PC-3 (cell line): Measurements from ENCODE around the gene ZNF366. TPM values are rescaled to one million over a fixed set of nuclear protein-coding genes. Genes with fewer than 3 reads are reported as not detected.

Source experiments
- ATAC-seq: fragments of 200-7000 bp; cut with Tn5 transposase; 2 replicates; pipeline ENCODE4 v1.9.1; 2020; ENCODE audit warnings: mild to moderate bottlenecking, moderate library complexity
- BruUV-seq: library from RNA; stranded (reverse); fragments of 400-500 nt; replicated peaks from 2 replicates; lab custom pipeline; 2021; lab: Mats Ljungman, UMichigan
- CTCF ChIA-PET: fragments of 300-600 bp; sonication (Branson Sonifier 250); formaldehyde crosslinking; loops from one replicate; lab custom pipeline; 2022; ENCODE audit warnings: antibody characterized with exemption; lab: Charles Lee
- POLR2A ChIA-PET: fragments of 300-600 bp; sonication (Branson Sonifier 250); formaldehyde crosslinking; loops from one replicate; lab custom pipeline; 2022; ENCODE audit warnings: antibody characterized with exemption; ENCODE audit not compliant: unreplicated experiment; lab: Charles Lee
- DNase-seq: peaks from one replicate; pipeline ENCODE4 v3.0.0-alpha.2; 2015
- H2AFZ ChIP-seq: fragments of 300-600 bp; sonication (generic); 2 replicates; pipeline ENCODE4 v1.6.0; 2016; ENCODE audit warnings: antibody characterized with exemption, low read length
- H3F3A ChIP-seq: fragments of 300-600 bp; sonication (generic); one replicate; pipeline ENCODE4 v1.6.0; 2017; ENCODE audit warnings: antibody characterized with exemption, low read length, control low read depth, mild to moderate bottlenecking; ENCODE audit not compliant: unreplicated experiment
- H3K27ac ChIP-seq: fragments of 300-600 bp; sonication (generic); 2 replicates; pipeline ENCODE4 v1.5.1; 2016; ENCODE audit warnings: mild to moderate bottlenecking, low read length
- H3K27me3 ChIP-seq: fragments of 300-600 bp; sonication (generic); 2 replicates; pipeline ENCODE4 v1.6.1; 2016; ENCODE audit warnings: low read length, mixed read lengths
- H3K36me3 ChIP-seq: fragments of 300-600 bp; sonication (generic); 2 replicates; pipeline ENCODE4 v1.6.1; 2016; ENCODE audit warnings: low read depth, mixed run types, low read length, mixed read lengths
- H3K4me1 ChIP-seq: fragments of 300-600 bp; sonication (generic); 2 replicates; pipeline ENCODE4 v1.5.1; 2016; ENCODE audit warnings: low read length; ENCODE audit not compliant: insufficient read depth
- H3K4me2 ChIP-seq: fragments of 300-600 bp; sonication (generic); 2 replicates; pipeline ENCODE4 v1.6.0; 2016; ENCODE audit warnings: low read length
- H3K4me3 ChIP-seq: fragments of 300-600 bp; sonication (generic); 2 replicates; pipeline ENCODE4 v1.5.1; 2016; ENCODE audit warnings: mild to moderate bottlenecking, low read length, mixed read lengths
- H3K79me2 ChIP-seq: fragments of 300-600 bp; sonication (generic); 2 replicates; pipeline ENCODE4 v1.6.1; 2017; ENCODE audit warnings: low read length, mixed read lengths
- H3K9ac ChIP-seq: fragments of 300-600 bp; sonication (generic); 2 replicates; pipeline ENCODE4 v1.6.0; 2016; ENCODE audit warnings: mild to moderate bottlenecking, low read length
- H3K9me2 ChIP-seq: fragments of 300-600 bp; sonication (generic); replicated peaks from 2 replicates; pipeline ENCODE4 v1.6.1; 2016; ENCODE audit warnings: mixed run types, low read length, mixed read lengths
- H3K9me3 ChIP-seq: fragments of 300-600 bp; sonication (generic); 2 replicates; pipeline ENCODE4 v1.6.1; 2016; ENCODE audit warnings: low read length, mixed read lengths
- H4K20me1 ChIP-seq: fragments of 300-600 bp; sonication (generic); 2 replicates; pipeline ENCODE4 v1.6.1; 2016; ENCODE audit warnings: low read length, mixed read lengths
- EZH2 ChIP-seq: fragments of 300-600 bp; sonication (generic); IDR thresholded peaks from one replicate; pipeline ENCODE4 v1.6.1; 2017; ENCODE audit warnings: antibody characterized with exemption, mild to moderate bottlenecking, low read length; ENCODE audit not compliant: unreplicated experiment
- EZH2phosphoT487 ChIP-seq: fragments of 300-600 bp; sonication (generic); IDR thresholded peaks from 2 replicates; pipeline ENCODE4 v1.6.1; 2018; ENCODE audit warnings: mild to moderate bottlenecking, antibody characterized with exemption, low read length, borderline replicate concordance
- intact Hi-C: fragments of 100-400 bp; cut with micrococcal nuclease; formaldehyde crosslinking; loops from 2 replicates; pipeline ENCODE4 v1.9.0; 2023
- total RNA-seq: library from RNA; depleted of rRNA; stranded (reverse); fragments of >200 nt; gene quantifications from 2 replicates; pipeline ENCODE4 v1.2.3, GENCODE V29; 2014
- TF ChIP-seq, protein P1 (sequence below): fragments of 300-600 bp; sonication (generic); conservative IDR thresholded peaks from 2 replicates; pipeline ENCODE4 v1.5.1; 2017; ENCODE audit warnings: antibody characterized with exemption, low read depth, mild to moderate bottlenecking, low read length

ZNF366 gene
- total RNA-seq, 1 experiment from 2014 or later, result not detected

DNA sequence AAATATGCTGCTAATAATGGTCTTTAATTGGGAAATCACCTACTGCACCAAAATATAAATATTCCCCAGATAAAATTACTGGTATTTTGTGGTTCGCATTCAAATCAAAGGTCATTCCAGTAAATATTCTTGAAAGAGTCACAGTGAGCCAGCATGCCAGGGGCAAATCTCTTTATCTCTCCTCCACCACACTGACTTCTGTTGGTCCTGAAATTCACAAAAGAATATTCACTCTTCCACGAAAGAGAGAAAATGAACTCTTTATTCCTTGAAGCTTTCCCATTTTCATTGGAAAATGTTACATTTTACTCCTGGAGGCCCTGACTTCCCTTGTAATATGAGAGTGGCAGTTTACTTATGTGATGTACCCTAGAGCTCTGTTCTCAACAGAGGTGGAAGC, 39.7 kb downstream of the ZNF366 start:
- H3K9me3 ChIP-seq, result no peaks in the 10 kb centered on the region
- intact Hi-C loops, result loop anchor here (5.0 kb wide), 1 partner anchor 45 kb away; no protein-coding TSS in a partner anchor
- no peaks in the 10 kb centered on the region for H3K27me3 ChIP-seq
- no TSS peak for BruUV-seq
- peak overlapping the region; percentile 74 for H3K4me2 ChIP-seq
- TF ChIP-seq EZH2 (no peak), EZH2phosphoT487 (no peak)
- TF ChIP-seq, protein P1, sequence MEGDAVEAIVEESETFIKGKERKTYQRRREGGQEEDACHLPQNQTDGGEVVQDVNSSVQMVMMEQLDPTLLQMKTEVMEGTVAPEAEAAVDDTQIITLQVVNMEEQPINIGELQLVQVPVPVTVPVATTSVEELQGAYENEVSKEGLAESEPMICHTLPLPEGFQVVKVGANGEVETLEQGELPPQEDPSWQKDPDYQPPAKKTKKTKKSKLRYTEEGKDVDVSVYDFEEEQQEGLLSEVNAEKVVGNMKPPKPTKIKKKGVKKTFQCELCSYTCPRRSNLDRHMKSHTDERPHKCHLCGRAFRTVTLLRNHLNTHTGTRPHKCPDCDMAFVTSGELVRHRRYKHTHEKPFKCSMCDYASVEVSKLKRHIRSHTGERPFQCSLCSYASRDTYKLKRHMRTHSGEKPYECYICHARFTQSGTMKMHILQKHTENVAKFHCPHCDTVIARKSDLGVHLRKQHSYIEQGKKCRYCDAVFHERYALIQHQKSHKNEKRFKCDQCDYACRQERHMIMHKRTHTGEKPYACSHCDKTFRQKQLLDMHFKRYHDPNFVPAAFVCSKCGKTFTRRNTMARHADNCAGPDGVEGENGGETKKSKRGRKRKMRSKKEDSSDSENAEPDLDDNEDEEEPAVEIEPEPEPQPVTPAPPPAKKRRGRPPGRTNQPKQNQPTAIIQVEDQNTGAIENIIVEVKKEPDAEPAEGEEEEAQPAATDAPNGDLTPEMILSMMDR, result no peak
- H3K79me2 ChIP-seq, result no peaks in the 10 kb centered on the region
- H3K4me3 ChIP-seq, result peak overlapping the region; percentile 39
- DNase-seq (peak; percentile 50), ATAC-seq (peak; percentile 51)
- no peaks in the 10 kb centered on the region for H3K36me3 ChIP-seq
- no peaks in the 10 kb centered on the region for H3F3A ChIP-seq
- no peaks in the 10 kb centered on the region for H3K9me2 ChIP-seq
- no peaks in the 10 kb centered on the region for H4K20me1 ChIP-seq
- no peak overlapping the region for H3K9ac ChIP-seq
- peak overlapping the region; percentile 11; the same call in 1 of the 2 replicates for H2AFZ ChIP-seq
- H3K27ac ChIP-seq, result peak overlapping the region; percentile 71
- ChIA-PET CTCF (no interaction called here), POLR2A (no interaction called here)
- peaks cover 60% of the 10 kb centered on the region for H3K4me1 ChIP-seq

DNA sequence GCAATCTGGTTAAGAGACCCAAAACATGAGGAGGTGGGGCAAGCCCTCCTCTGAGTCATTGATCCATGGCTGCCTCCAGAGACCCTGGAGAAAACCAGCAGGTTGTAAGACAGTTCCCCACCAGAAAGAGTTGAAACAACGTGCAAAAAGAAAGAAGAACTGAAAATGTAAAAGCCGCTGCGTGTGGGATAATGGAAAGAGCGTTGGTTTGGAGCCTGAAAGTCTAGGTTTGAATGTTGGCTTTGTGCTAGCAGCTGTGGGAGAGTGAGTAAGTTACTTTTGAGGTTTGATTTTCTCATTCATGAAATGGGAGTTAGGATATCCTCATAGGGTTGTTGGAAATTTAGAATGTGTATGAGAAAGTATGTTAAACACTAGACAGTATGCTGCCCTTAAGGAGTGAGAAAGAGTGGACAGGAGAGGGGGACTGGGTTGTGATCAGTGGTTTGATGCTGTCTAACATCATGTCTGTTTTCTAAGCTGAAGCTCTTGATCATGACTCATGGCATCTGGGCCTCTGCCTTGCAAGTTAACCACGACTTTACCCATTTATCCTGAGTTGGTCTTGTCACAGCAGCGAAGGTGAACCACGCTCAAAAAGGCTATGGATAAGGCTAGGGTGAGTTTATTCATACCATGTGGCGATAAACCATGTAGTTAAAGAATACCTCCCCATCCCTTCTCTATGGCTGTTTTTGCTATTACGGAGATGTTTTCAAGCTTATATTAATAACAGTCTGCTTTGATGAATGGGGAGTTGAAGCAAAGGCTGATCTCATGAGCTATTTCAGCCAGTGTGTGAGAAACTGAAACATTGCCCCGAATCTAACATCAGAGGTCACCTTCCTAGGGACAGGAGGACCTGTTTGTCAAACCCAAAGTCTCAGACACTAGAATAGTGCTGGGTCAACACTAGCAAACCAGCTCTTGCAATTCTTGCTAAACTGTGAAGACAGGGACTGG, 41.3 kb downstream of the ZNF366 start:
- H3K27ac ChIP-seq, result no peak overlapping the region

More for the DNA sequence above, 41.3 kb downstream of the ZNF366 start:
- intact Hi-C loops, result loop anchor here (5.0 kb wide), 1 partner anchor 46 kb away; no protein-coding TSS in a partner anchor
- no peaks in the 10 kb centered on the region for H3K79me2 ChIP-seq
- H3K4me1 ChIP-seq, result peaks cover 44% of the 10 kb centered on the region
- no peak for ATAC-seq
- no peaks in the 10 kb centered on the region for H3K9me2 ChIP-seq
- ChIA-PET CTCF (no interaction called here), POLR2A (interaction anchor here (0.7 kb wide), 1 partner anchor 14 kb away, joined by 8 read pairs; no protein-coding TSS in a partner anchor)
- no peaks in the 10 kb centered on the region for H3F3A ChIP-seq
- no peak overlapping the region for H3K9ac ChIP-seq
- TF ChIP-seq EZH2, result no peak
- TF ChIP-seq, protein P1, result no peak
- no peak for TF ChIP-seq EZH2phosphoT487
- no peak overlapping the region for H3K4me2 ChIP-seq
- no peaks in the 10 kb centered on the region for H3K36me3 ChIP-seq
- no peaks in the 10 kb centered on the region for H4K20me1 ChIP-seq
- H3K9me3 ChIP-seq, result no peaks in the 10 kb centered on the region
- peak; percentile 37 for DNase-seq
- BruUV-seq, result no TSS peak
- no peaks in the 10 kb centered on the region for H3K27me3 ChIP-seq
- H3K4me3 ChIP-seq, result no peak overlapping the region
- H2AFZ ChIP-seq, result no peak overlapping the region
